ENCODE measurements around the gene HEXB.

Gene HEXB

GRCh38 chr5:74761241-74761640, 76.2 kb downstream of the HEXB start:
- DNase-seq: no peak

- no peak for DNase-seq
Observed at GRCh38 chr5:74762599-74762998, 77.6 kb downstream of the HEXB start.

GRCh38 chr5:74763504-74763903, 78.5 kb downstream of the HEXB start:
- no peak for DNase-seq

GRCh38 chr5:74765201-74765600, 80.2 kb downstream of the HEXB start:
- DNase-seq: no peak

- DNase-seq: no peak
Observed at GRCh38 chr5:74765929-74766328, 80.9 kb downstream of the HEXB start.

GRCh38 chr5:74766418-74766848, 81.4 kb downstream of the HEXB start:
- peak in 1 of 2 donors; percentile 81 for DNase-seq

- peak; percentile 82 to 85 for DNase-seq
Observed at GRCh38 chr5:74766849-74767578, 82.0 kb downstream of the HEXB start, which contains the start of the genes GFM2 and NSA2. Gene GFM2 (minus strand): TSS chr5:74767117. CDS start chr5:74763742, 3,375 bp downstream. Gene NSA2 (plus strand): TSS chr5:74767249. CDS start chr5:74767361, 112 bp downstream.

GRCh38 chr5:74767579-74767913, 82.5 kb downstream of the HEXB start:
- DNase-seq: no peak
